ENCODE measurements around the gene CPSF7. TPM values are rescaled to one million over a fixed set of nuclear protein-coding genes. Genes with fewer than 3 reads are reported as not detected.

CPSF7 gene
- total RNA-seq, 1 experiment from 2014 or later, result 39.1 TPM

GRCh38 chr11:61362542-61362875, 67.3 kb downstream of the CPSF7 start:
- DNase-seq (ENCODE audit: low spot score), result no peak
- in situ Hi-C loops (cut with HindIII; ENCODE audit: low sequenced_read_pairs), result no loop called here

- DNase-seq (ENCODE audit: low spot score), result peak; percentile 95
- in situ Hi-C loops (cut with HindIII; ENCODE audit: low sequenced_read_pairs), result no loop called here
Measured at GRCh38 chr11:61361741-61362541, 67.8 kb downstream of the CPSF7 start, which contains the start of the genes CYB561A3 and TMEM138. Gene CYB561A3, minus strand, starts transcription at chr11:61361882. Its CDS starts 5,169 bp downstream, at chr11:61356713. Gene TMEM138, plus strand, starts transcription at chr11:61362374. Its CDS starts 2,017 bp downstream, at chr11:61364391.

GRCh38 chr11:61361237-61361740, 68.5 kb downstream of the CPSF7 start:
- DNase-seq (ENCODE audit: low spot score), result peak; percentile 13
- in situ Hi-C loops (cut with HindIII; ENCODE audit: low sequenced_read_pairs), result no loop called here

- DNase-seq (ENCODE audit: low spot score), result no peak
- in situ Hi-C loops (cut with HindIII; ENCODE audit: low sequenced_read_pairs), result no loop called here
Measured at GRCh38 chr11:61359516-61359915, 70.3 kb downstream of the CPSF7 start.

- in situ Hi-C loops (cut with HindIII; ENCODE audit: low sequenced_read_pairs), result no loop called here
- DNase-seq (ENCODE audit: low spot score), result no peak
Measured at GRCh38 chr11:61358566-61358965, 71.2 kb downstream of the CPSF7 start.

GRCh38 chr11:61357894-61358239, 71.9 kb downstream of the CPSF7 start:
- in situ Hi-C loops (cut with HindIII; ENCODE audit: low sequenced_read_pairs), result no loop called here

GRCh38 chr11:61357233-61357893, 72.4 kb downstream of the CPSF7 start:
- in situ Hi-C loops (cut with HindIII; ENCODE audit: low sequenced_read_pairs), result no loop called here
- DNase-seq (ENCODE audit: low spot score), result no peak

More at GRCh38 chr11:61357894-61358239, 71.9 kb downstream of the CPSF7 start:
- DNase-seq (ENCODE audit: low spot score), result no peak

- DNase-seq (ENCODE audit: low spot score), result no peak
- in situ Hi-C loops (cut with HindIII; ENCODE audit: low sequenced_read_pairs), result no loop called here
Measured at GRCh38 chr11:61356706-61357105, 73.1 kb downstream of the CPSF7 start.

GRCh38 chr11:61354208-61354607, 75.6 kb downstream of the CPSF7 start:
- in situ Hi-C loops (cut with HindIII; ENCODE audit: low sequenced_read_pairs), result no loop called here
- no peak for DNase-seq (ENCODE audit: low spot score)

GRCh38 chr11:61353131-61354067, 76.4 kb downstream of the CPSF7 start:
- no peak for DNase-seq (ENCODE audit: low spot score)
- in situ Hi-C loops (cut with HindIII; ENCODE audit: low sequenced_read_pairs), result no loop called here

Other genes starting within 250 kb of the CPSF7 start
- not detected in 2 replicates for gene PGA3, start 226.5 kb downstream of the CPSF7 start, total RNA-seq (2014; rRNA removed; shearing (Covaris generic))
- gene PGA4, start 207.6 kb downstream of the CPSF7 start, total RNA-seq (2014; rRNA removed; shearing (Covaris generic)), result not detected in 2 replicates
- not detected in 2 replicates for gene PGA5, start 188.8 kb downstream of the CPSF7 start, total RNA-seq (2014; rRNA removed; shearing (Covaris generic))
- 7.3 and 9.5 TPM in 2 replicates for gene VWCE, start 134.7 kb downstream of the CPSF7 start, total RNA-seq (2014; rRNA removed; shearing (Covaris generic))
- gene DDB1, start 96.9 kb downstream of the CPSF7 start, total RNA-seq (2014; rRNA removed; shearing (Covaris generic)), result 319 and 332 TPM in 2 replicates
- gene TKFC, start 96.7 kb downstream of the CPSF7 start, total RNA-seq (2014; rRNA removed; shearing (Covaris generic)), result 22.8 and 36.1 TPM in 2 replicates
- gene CYB561A3, start 68.1 kb downstream of the CPSF7 start, total RNA-seq (2014; rRNA removed; shearing (Covaris generic)), result 19.0 and 20.4 TPM in 2 replicates
- 16.7 and 18.1 TPM in 2 replicates for gene TMEM138, start 67.6 kb downstream of the CPSF7 start, total RNA-seq (2014; rRNA removed; shearing (Covaris generic))
- gene TMEM216, start 37.4 kb downstream of the CPSF7 start, total RNA-seq (2014; rRNA removed; shearing (Covaris generic)), result not detected in 2 replicates
- gene SDHAF2, start 149 bp upstream of the CPSF7 start, total RNA-seq (2014; rRNA removed; shearing (Covaris generic)), result 19.5 and 22.3 TPM in 2 replicates
- 2.5 and 4.6 TPM in 2 replicates for gene LRRC10B, start 78.8 kb upstream of the CPSF7 start, total RNA-seq (2014; rRNA removed; shearing (Covaris generic))
- gene SYT7, start 151.1 kb upstream of the CPSF7 start, total RNA-seq (2014; rRNA removed; shearing (Covaris generic)), result 1.6 and 3.4 TPM in 2 replicates

All from G401 (cell line).